Left lung (tissue), 10 donors: Measurements from ENCODE around the gene PPP2R2B. TPM values are rescaled to one million over a fixed set of nuclear protein-coding genes. Genes with fewer than 3 reads are reported as not detected.

Experiments
- ATAC-seq: fragments of 200-7000 bp; cut with Tn5 transposase; one replicate; pipeline ENCODE4 v1.9.1; 2020; ENCODE audit warnings: moderate library complexity
- DNase-seq, 4 donors: peaks; one replicate each; pipeline ENCODE4 v3.0.0-alpha.2; 2013 to 2020
- H3K27ac ChIP-seq, 2 donors: fragments of 200-600 bp; sonication (generic) in 1 of 2; one replicate each; pipeline versions ENCODE4 v1.5.0 to v1.8.0; 2020 to 2021
- H3K27me3 ChIP-seq, 2 donors: fragments of 200-600 bp; sonication (generic) in 1 of 2; one replicate each; pipeline versions ENCODE4 v1.5.0 to v1.8.0; 2020 to 2021
- H3K36me3 ChIP-seq, 2 donors: fragments of 200-600 bp; sonication (generic) in 1 of 2; one replicate each; pipeline versions ENCODE4 v1.5.0 to v1.8.0; 2020 to 2021
- H3K4me1 ChIP-seq, 2 donors: fragments of 200-600 bp; one replicate each; pipeline ENCODE4 v1.8.0; 2021
- H3K4me3 ChIP-seq, 2 donors: fragments of 200-600 bp; sonication (generic) in 1 of 2; one replicate each; pipeline versions ENCODE4 v1.5.0 to v1.8.0; 2020 to 2021; ENCODE audit warnings: mild to moderate bottlenecking in 1 of 2
- H3K9me3 ChIP-seq, 2 donors: fragments of 200-600 bp; sonication (generic) in 1 of 2; one replicate each; pipeline versions ENCODE4 v1.5.0 to v1.8.0; 2020 to 2021
- CTCF ChIP-seq, 2 donors: fragments of 200-600 bp; sonication (generic) in 1 of 2; IDR thresholded peaks; one replicate each; pipeline versions ENCODE4 v1.5.0 to v1.8.0; 2021; ENCODE audit warnings: antibody characterized with exemption in 2 of 2
- intact Hi-C, 2 donors: fragments of 100-400 bp; cut with DNase I; formaldehyde crosslinking; loops; one replicate each; pipeline versions ENCODE4 v1.11.2 to v1.14.2; 2022
- polyA plus RNA-seq, 6 donors: library from polyadenylated mRNA; unstranded; fragments of 120-200 nt; gene quantifications; one replicate each; pipeline ENCODE4 v1.2.1, GENCODE V29; 2013; ENCODE audit not compliant: insufficient read length in 6 of 6
- total RNA-seq, 2 donors: library from RNA; stranded (reverse); fragmentation: NEBNext Ultra II Directional; extraction: Animal tissue kit (Norgen Biotek cat#: 25700); gene quantifications; one replicate each; pipeline ENCODE4 v1.2.1, GENCODE V29; 2021
- donor health status: DM: no; HTN: yes; CAD: no.
- donor health status: DM: no; HTN: no; CAD: no.

The PPP2R2B gene
- total and polyA plus RNA-seq, 8 donors, result 0.23 to 1.5 (median 0.43) TPM

GRCh38 chr5:146832985-146833732, 45.4 kb downstream of the PPP2R2B start:
- Histone ChIP-seq H3K9me3 (no peaks in the 10 kb centered on the region), H3K27me3 (no peaks in the 10 kb centered on the region), H3K4me3 (no peak overlapping the region), H3K27ac (no peak overlapping the region), H3K4me1 (no peaks in the 10 kb centered on the region), H3K36me3 (no peaks in the 10 kb centered on the region)
- no peak for ATAC-seq
- intact Hi-C loops, result no loop called here
- no peak for DNase-seq
- no peak for TF ChIP-seq CTCF (IDR thresholded peaks at IDR 0.05)

GRCh38 chr5:146828385-146828784, 50.2 kb downstream of the PPP2R2B start:
- no peak for ATAC-seq
- H3K9me3 ChIP-seq, result no peaks in the 10 kb centered on the region
- no peaks in the 10 kb centered on the region for H3K27me3 ChIP-seq
- intact Hi-C loops, result no loop called here
- no peak for TF ChIP-seq CTCF (IDR thresholded peaks at IDR 0.05)
- no peak for DNase-seq
- no peak overlapping the region for H3K27ac ChIP-seq
- no peak overlapping the region for H3K4me3 ChIP-seq
- no peaks in the 10 kb centered on the region for H3K36me3 ChIP-seq
- no peaks in the 10 kb centered on the region for H3K4me1 ChIP-seq

- Histone ChIP-seq H3K4me1 (no peaks in the 10 kb centered on the region), H3K4me3 (no peak overlapping the region), H3K9me3 (no peaks in the 10 kb centered on the region), H3K36me3 (no peaks in the 10 kb centered on the region), H3K27me3 (no peaks in the 10 kb centered on the region), H3K27ac (no peak overlapping the region)
- ATAC-seq (no peak), DNase-seq (no peak)
- TF ChIP-seq CTCF (IDR thresholded peaks at IDR 0.05), result no peak
- intact Hi-C loops, result no loop called here
Observed at GRCh38 chr5:146827901-146828300, 50.7 kb downstream of the PPP2R2B start.

- Histone ChIP-seq H3K27ac (no peak overlapping the region), H3K27me3 (no peaks in the 10 kb centered on the region), H3K9me3 (no peaks in the 10 kb centered on the region), H3K4me3 (no peak overlapping the region), H3K36me3 (no peaks in the 10 kb centered on the region), H3K4me1 (no peaks in the 10 kb centered on the region)
- ATAC-seq (peak; percentile 52), DNase-seq (peak in 3 of 4 donors; percentile 26 to 42 (median 33))
- no peak for TF ChIP-seq CTCF (IDR thresholded peaks at IDR 0.05)
- intact Hi-C loops, result no loop called here
Observed at GRCh38 chr5:146825033-146825432, 53.5 kb downstream of the PPP2R2B start.

- DNase-seq (no peak), ATAC-seq (no peak)
Observed at GRCh38 chr5:146821732-146822131, 56.8 kb downstream of the PPP2R2B start.

More at GRCh38 chr5:146821732-146822131, 56.8 kb downstream of the PPP2R2B start:
- no peak for TF ChIP-seq CTCF (IDR thresholded peaks at IDR 0.05)
- Histone ChIP-seq H3K4me1 (no peaks in the 10 kb centered on the region), H3K27ac (no peak overlapping the region), H3K9me3 (no peaks in the 10 kb centered on the region), H3K36me3 (no peaks in the 10 kb centered on the region), H3K27me3 (no peaks in the 10 kb centered on the region), H3K4me3 (no peak overlapping the region)
- intact Hi-C loops, result no loop called here
